Osteocyte (in vitro differentiated cells): Measurements from ENCODE around the gene MTERF4. TPM values are rescaled to one million over a fixed set of nuclear protein-coding genes. Genes with fewer than 3 reads are reported as not detected.
A peak's percentile ranks its signal among the peaks of the same experiment; 100 is the strongest.

Experiments used
- DNase-seq: peaks from one replicate; pipeline ENCODE4 v3.0.0; 2021; ENCODE audit warnings: mixed read lengths; ENCODE audit not compliant: unreplicated experiment; ENCODE audit errors: extremely low spot score
- H3K27ac Mint-ChIP-seq: one replicate; pipeline ENCODE4 v1.8.0; 2021; ENCODE audit warnings: mild to moderate bottlenecking, mixed read lengths; ENCODE audit not compliant: unreplicated experiment
- H3K27me3 Mint-ChIP-seq: one replicate; pipeline ENCODE4 v1.8.0; 2021; ENCODE audit warnings: mixed read lengths; ENCODE audit not compliant: unreplicated experiment
- H3K36me3 Mint-ChIP-seq: one replicate; pipeline ENCODE4 v1.8.0; 2021; ENCODE audit warnings: mixed read lengths; ENCODE audit not compliant: unreplicated experiment
- H3K4me1 Mint-ChIP-seq: one replicate; pipeline ENCODE4 v1.8.0; 2021; ENCODE audit warnings: mixed read lengths; ENCODE audit not compliant: unreplicated experiment
- H3K4me3 Mint-ChIP-seq: one replicate; pipeline ENCODE4 v1.8.0; 2021; ENCODE audit warnings: mild to moderate bottlenecking, moderate library complexity, mixed read lengths; ENCODE audit not compliant: unreplicated experiment
- H3K9me3 Mint-ChIP-seq: one replicate; pipeline ENCODE4 v1.8.0; 2021; ENCODE audit warnings: mixed read lengths; ENCODE audit not compliant: unreplicated experiment
- total RNA-seq: library from RNA; stranded (reverse); gene quantifications from 2 replicates; pipeline ENCODE4 v1.2.1, GENCODE V29; 2021
- TF ChIP-seq, protein P1 (sequence below): fragments of 200-600 bp; sonication (generic); IDR thresholded peaks from 2 replicates; pipeline ENCODE4 v1.5.0; 2021; ENCODE audit warnings: antibody characterized with exemption, mild to moderate bottlenecking, moderate library complexity

MTERF4 gene
- total RNA-seq, 1 donor from 2014 or later: 36.8 TPM

GRCh38 chr2:241087420-241088268 lies 14.4 kb downstream of the MTERF4 start:
- Mint-ChIP-seq H3K9me3 (peaks cover 5% of the 10 kb centered on the region), H3K4me3 (no peak overlapping the region), H3K27ac (no peak overlapping the region), H3K36me3 (peaks cover 51% of the 10 kb centered on the region), H3K4me1 (peaks cover 8% of the 10 kb centered on the region), H3K27me3 (no peaks in the 10 kb centered on the region)
- no peak for DNase-seq
- TF ChIP-seq, protein P1, sequence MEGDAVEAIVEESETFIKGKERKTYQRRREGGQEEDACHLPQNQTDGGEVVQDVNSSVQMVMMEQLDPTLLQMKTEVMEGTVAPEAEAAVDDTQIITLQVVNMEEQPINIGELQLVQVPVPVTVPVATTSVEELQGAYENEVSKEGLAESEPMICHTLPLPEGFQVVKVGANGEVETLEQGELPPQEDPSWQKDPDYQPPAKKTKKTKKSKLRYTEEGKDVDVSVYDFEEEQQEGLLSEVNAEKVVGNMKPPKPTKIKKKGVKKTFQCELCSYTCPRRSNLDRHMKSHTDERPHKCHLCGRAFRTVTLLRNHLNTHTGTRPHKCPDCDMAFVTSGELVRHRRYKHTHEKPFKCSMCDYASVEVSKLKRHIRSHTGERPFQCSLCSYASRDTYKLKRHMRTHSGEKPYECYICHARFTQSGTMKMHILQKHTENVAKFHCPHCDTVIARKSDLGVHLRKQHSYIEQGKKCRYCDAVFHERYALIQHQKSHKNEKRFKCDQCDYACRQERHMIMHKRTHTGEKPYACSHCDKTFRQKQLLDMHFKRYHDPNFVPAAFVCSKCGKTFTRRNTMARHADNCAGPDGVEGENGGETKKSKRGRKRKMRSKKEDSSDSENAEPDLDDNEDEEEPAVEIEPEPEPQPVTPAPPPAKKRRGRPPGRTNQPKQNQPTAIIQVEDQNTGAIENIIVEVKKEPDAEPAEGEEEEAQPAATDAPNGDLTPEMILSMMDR: no peak

- Mint-ChIP-seq H3K9me3 (peaks cover 5% of the 10 kb centered on the region), H3K27ac (no peak overlapping the region), H3K27me3 (no peaks in the 10 kb centered on the region), H3K4me1 (no peaks in the 10 kb centered on the region), H3K4me3 (no peak overlapping the region), H3K36me3 (peaks cover 44% of the 10 kb centered on the region)
- TF ChIP-seq, protein P1: no peak
- DNase-seq: no peak
Measured at GRCh38 chr2:241084856-241085444, 17.1 kb downstream of the MTERF4 start.

GRCh38 chr2:241083091-241083415 lies 19.0 kb downstream of the MTERF4 start:
- Mint-ChIP-seq H3K4me1 (no peaks in the 10 kb centered on the region), H3K27me3 (no peaks in the 10 kb centered on the region), H3K9me3 (peaks cover 5% of the 10 kb centered on the region), H3K36me3 (peaks cover 31% of the 10 kb centered on the region), H3K27ac (no peak overlapping the region), H3K4me3 (no peak overlapping the region)
- no peak for DNase-seq
- TF ChIP-seq, protein P1: no peak

GRCh38 chr2:241082341-241083090 lies 19.6 kb downstream of the MTERF4 start:
- H3K36me3 Mint-ChIP-seq: peaks cover 26% of the 10 kb centered on the region
- H3K27ac Mint-ChIP-seq: no peak overlapping the region
- no peaks in the 10 kb centered on the region for H3K4me1 Mint-ChIP-seq
- H3K4me3 Mint-ChIP-seq: no peak overlapping the region
- no peaks in the 10 kb centered on the region for H3K27me3 Mint-ChIP-seq
- H3K9me3 Mint-ChIP-seq: peaks cover 5% of the 10 kb centered on the region
- TF ChIP-seq, protein P1: no peak
- DNase-seq: peak; percentile 74
